Renal pelvis (tissue), 4 donors: Measurements from ENCODE around the gene SPEM2. TPM values are rescaled to one million over a fixed set of nuclear protein-coding genes. Genes with fewer than 3 reads are reported as not detected.

Experiments used
- DNase-seq: peaks from one replicate; pipeline ENCODE4 v3.0.0-alpha.2; 2013
- polyA plus RNA-seq, 3 donors: library from polyadenylated mRNA; unstranded; fragments of 120-200 nt; gene quantifications; one replicate each; pipeline ENCODE4 v1.2.1, GENCODE V29; 2013; ENCODE audit not compliant: insufficient read length in 3 of 3

SPEM2 gene
- polyA plus RNA-seq, 3 donors = not detected

GRCh38 chr17:7403727-7403976 is 21.8 kb upstream of the SPEM2 start:
- DNase-seq = no peak

GRCh38 chr17:7403977-7404736 is 21.3 kb upstream of the SPEM2 start, which contains the start of gene TMEM256:
Gene TMEM256 (minus strand): TSS chr17:7404097. CDS start chr17:7404084, 13 bp downstream.
- DNase-seq = peak; percentile 100

- no peak for DNase-seq
Measured at GRCh38 chr17:7404737-7405349, 20.6 kb upstream of the SPEM2 start.

GRCh38 chr17:7405350-7406234 is 19.8 kb upstream of the SPEM2 start:
- DNase-seq = no peak

- DNase-seq = no peak
Measured at GRCh38 chr17:7406235-7406825, 19.1 kb upstream of the SPEM2 start.

- DNase-seq = no peak
Measured at GRCh38 chr17:7407082-7407481, 18.3 kb upstream of the SPEM2 start.

GRCh38 chr17:7407485-7408251 is 17.7 kb upstream of the SPEM2 start, which contains the start of gene NLGN2:
Gene NLGN2 (plus strand): TSS chr17:7407845. CDS start chr17:7408256, 411 bp downstream.
- DNase-seq = no peak

- no peak for DNase-seq
Measured at GRCh38 chr17:7408252-7408727, 17.1 kb upstream of the SPEM2 start.

- DNase-seq = no peak
Measured at GRCh38 chr17:7408863-7409262, 16.6 kb upstream of the SPEM2 start.

- no peak for DNase-seq
Measured at GRCh38 chr17:7409716-7410115, 15.7 kb upstream of the SPEM2 start.

GRCh38 chr17:7410634-7411426 is 14.6 kb upstream of the SPEM2 start:
- no peak for DNase-seq

- no peak for DNase-seq
Measured at GRCh38 chr17:7411427-7411750, 14.0 kb upstream of the SPEM2 start.

- DNase-seq = no peak
Measured at GRCh38 chr17:7413346-7413985, 11.9 kb upstream of the SPEM2 start.

- no peak for DNase-seq
Measured at GRCh38 chr17:7414837-7415236, 10.6 kb upstream of the SPEM2 start.

GRCh38 chr17:7415784-7416183 is 9.6 kb upstream of the SPEM2 start:
- no peak for DNase-seq

- no peak for DNase-seq
Measured at GRCh38 chr17:7416323-7416722, 9.1 kb upstream of the SPEM2 start.

GRCh38 chr17:7417056-7417655 is 8.3 kb upstream of the SPEM2 start:
- no peak for DNase-seq

GRCh38 chr17:7418472-7419152 is 6.8 kb upstream of the SPEM2 start:
- DNase-seq = no peak
